Stomach (tissue), 4 donors: ENCODE data around the gene UGT1A8.

Source experiments
- POLR2A ChIP-seq, 4 donors: fragments of 450-650 bp; IDR thresholded peaks; one replicate each; pipeline ENCODE4 v1.6.1; 2016; ENCODE audit warnings: antibody characterized with exemption in 4 of 4, control low read depth in 2 of 4, mild to moderate bottlenecking in 1 of 4, moderate library complexity in 1 of 4
- POLR2AphosphoS5 ChIP-seq, 3 donors: sonication (generic); formaldehyde crosslinking; IDR thresholded peaks; one replicate each; pipeline ENCODE4 v1.6.1; 2016; ENCODE audit warnings: antibody characterized with exemption in 3 of 3
- TF ChIP-seq, protein P1 (sequence below), 7 experiments: fragments of 450-650 bp in 4 of 7; fragments of 200-600 bp in 3 of 7; sonication (generic) in 3 of 7; IDR thresholded peaks; one replicate each; pipeline ENCODE4 v1.5.1; 2016 to 2019; ENCODE audit warnings: antibody characterized with exemption in 7 of 7, control low read depth in 2 of 7, mild to moderate bottlenecking in 1 of 7

DNA sequence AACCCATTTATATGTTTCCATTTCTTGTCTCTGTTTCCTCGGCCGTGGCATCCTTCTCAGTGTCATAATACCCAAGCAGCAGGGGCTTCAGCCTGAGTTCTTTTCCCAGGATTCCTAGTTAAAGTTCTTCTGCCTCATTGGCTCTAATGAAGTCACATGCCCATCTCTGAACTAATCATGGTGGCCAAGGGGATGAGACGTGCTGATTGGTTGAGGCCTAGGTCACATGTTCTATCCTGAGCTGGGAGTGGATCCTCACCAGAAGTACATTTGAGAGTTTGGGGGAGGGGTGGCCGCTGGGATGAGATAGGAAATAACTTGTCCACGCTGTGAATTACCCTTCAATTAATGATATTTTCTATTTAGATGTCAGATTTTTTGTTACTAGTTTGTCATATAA, 91.5 kb downstream of the UGT1A8 start:
- TF ChIP-seq, protein P1, sequence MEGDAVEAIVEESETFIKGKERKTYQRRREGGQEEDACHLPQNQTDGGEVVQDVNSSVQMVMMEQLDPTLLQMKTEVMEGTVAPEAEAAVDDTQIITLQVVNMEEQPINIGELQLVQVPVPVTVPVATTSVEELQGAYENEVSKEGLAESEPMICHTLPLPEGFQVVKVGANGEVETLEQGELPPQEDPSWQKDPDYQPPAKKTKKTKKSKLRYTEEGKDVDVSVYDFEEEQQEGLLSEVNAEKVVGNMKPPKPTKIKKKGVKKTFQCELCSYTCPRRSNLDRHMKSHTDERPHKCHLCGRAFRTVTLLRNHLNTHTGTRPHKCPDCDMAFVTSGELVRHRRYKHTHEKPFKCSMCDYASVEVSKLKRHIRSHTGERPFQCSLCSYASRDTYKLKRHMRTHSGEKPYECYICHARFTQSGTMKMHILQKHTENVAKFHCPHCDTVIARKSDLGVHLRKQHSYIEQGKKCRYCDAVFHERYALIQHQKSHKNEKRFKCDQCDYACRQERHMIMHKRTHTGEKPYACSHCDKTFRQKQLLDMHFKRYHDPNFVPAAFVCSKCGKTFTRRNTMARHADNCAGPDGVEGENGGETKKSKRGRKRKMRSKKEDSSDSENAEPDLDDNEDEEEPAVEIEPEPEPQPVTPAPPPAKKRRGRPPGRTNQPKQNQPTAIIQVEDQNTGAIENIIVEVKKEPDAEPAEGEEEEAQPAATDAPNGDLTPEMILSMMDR (IDR thresholded peaks at IDR 0.05) = no peak
- TF ChIP-seq POLR2AphosphoS5 (IDR thresholded peaks at IDR 0.05) (no peak), POLR2A (IDR thresholded peaks at IDR 0.05) (no peak)
